MCF 10A (cell line): ENCODE data around the gene RPP14. TPM values are rescaled to one million over a fixed set of nuclear protein-coding genes. Genes with fewer than 3 reads are reported as not detected.

Experiments
- BruUV-seq: library from RNA; stranded (reverse); fragments of 400-500 nt; replicated peaks from 2 replicates; lab custom pipeline; 2021; lab: Mats Ljungman, UMichigan
- CTCF ChIA-PET: fragments of 300-600 bp; sonication (Branson Sonifier 250); formaldehyde crosslinking; extraction: SDS; loops from one replicate; lab custom pipeline; 2021; ENCODE audit warnings: antibody characterized with exemption, inconsistent platforms; lab: Yijun Ruan, JAX
- POLR2A ChIA-PET: fragments of 300-600, 350-650 bp; sonication (Branson Sonifier 250); formaldehyde crosslinking; extraction: SDS; loops from one replicate; lab custom pipeline; 2020; ENCODE audit warnings: antibody characterized with exemption, inconsistent platforms; lab: Yijun Ruan, JAX
- DNase-seq: peaks from one replicate; pipeline ENCODE4 v3.0.0-alpha.2; 2018; ENCODE audit not compliant: unreplicated experiment
- H3K27ac Mint-ChIP-seq: one replicate; pipeline ENCODE4 v1.8.0; 2022; ENCODE audit warnings: mild to moderate bottlenecking, low read depth, mixed read lengths; ENCODE audit not compliant: unreplicated experiment
- H3K27me3 Mint-ChIP-seq: one replicate; pipeline ENCODE4 v1.8.0; 2022; ENCODE audit warnings: mixed read lengths; ENCODE audit not compliant: insufficient read depth, unreplicated experiment
- H3K36me3 Mint-ChIP-seq: one replicate; pipeline ENCODE4 v1.8.0; 2022; ENCODE audit warnings: mild to moderate bottlenecking, moderate library complexity, mixed read lengths; ENCODE audit not compliant: insufficient read depth, unreplicated experiment
- H3K4me1 Mint-ChIP-seq: one replicate; pipeline ENCODE4 v1.8.0; 2022; ENCODE audit warnings: mixed read lengths; ENCODE audit not compliant: insufficient read depth, unreplicated experiment
- H3K4me3 Mint-ChIP-seq: one replicate; pipeline ENCODE4 v1.8.0; 2022; ENCODE audit warnings: mild to moderate bottlenecking, moderate library complexity, mixed read lengths; ENCODE audit not compliant: unreplicated experiment
- H3K9me3 Mint-ChIP-seq: one replicate; pipeline ENCODE4 v1.8.0; 2022; ENCODE audit warnings: mixed read lengths; ENCODE audit not compliant: unreplicated experiment
- CTCF ChIP-seq: fragments of 200-600 bp; IDR thresholded peaks from one replicate; pipeline ENCODE4 v1.8.0; 2022; ENCODE audit warnings: antibody characterized with exemption, mild to moderate bottlenecking; ENCODE audit not compliant: unreplicated experiment
- intact Hi-C: fragments of 100-400 bp; cut with micrococcal nuclease; formaldehyde crosslinking; loops from 2 replicates; pipeline ENCODE4 v1.14.1; 2022
- total RNA-seq: library from RNA; stranded (reverse); gene quantifications from 2 replicates; pipeline ENCODE4 v1.2.3, GENCODE V29; 2022

The RPP14 gene
- total RNA-seq, 1 experiment from 2014 or later, result 20.0 TPM

GRCh38 chr3:58291671-58292338, 14.2 kb upstream of the RPP14 start:
- Mint-ChIP-seq H3K4me3 (no peak overlapping the region), H3K9me3 (no peaks in the 10 kb centered on the region), H3K36me3 (peaks cover 12% of the 10 kb centered on the region), H3K4me1 (no peaks in the 10 kb centered on the region), H3K27ac (no peak overlapping the region), H3K27me3 (no peaks in the 10 kb centered on the region)
- ChIA-PET CTCF (interaction anchor here (0.9 to 2.8 kb wide), 7 partner anchors 8 to 130 kb away, joined by 3 to 10 read pairs (median 4); partner anchors contain the start of genes HTD2 and RPP14), POLR2A (no interaction called here)
- no TSS peak for BruUV-seq
- intact Hi-C loops, result no loop called here
- no peak for DNase-seq
- TF ChIP-seq CTCF, result no peak

GRCh38 chr3:58292866-58293265, 13.2 kb upstream of the RPP14 start:
- CTCF ChIA-PET, result interaction anchor here (0.9 to 2.8 kb wide), 7 partner anchors 8 to 131 kb away, joined by 3 to 10 read pairs (median 5); partner anchors contain the start of genes HTD2 and RPP14
- TF ChIP-seq CTCF, result no peak
- no peak overlapping the region for H3K4me3 Mint-ChIP-seq

GRCh38 chr3:58293516-58293915, 12.5 kb upstream of the RPP14 start:
- ChIA-PET CTCF (interaction anchor here (1.1 to 2.8 kb wide), 2 partner anchors 13 to 115 kb away, joined by 10 read pairs; partner anchors contain the start of genes HTD2 and RPP14), POLR2A (interaction anchor here (1.0 kb wide), 1 partner anchor 9 kb away, joined by 3 read pairs; no protein-coding TSS in a partner anchor)
- no peaks in the 10 kb centered on the region for H3K27me3 Mint-ChIP-seq
- H3K36me3 Mint-ChIP-seq, result no peaks in the 10 kb centered on the region
- no peaks in the 10 kb centered on the region for H3K4me1 Mint-ChIP-seq
- H3K4me3 Mint-ChIP-seq, result no peak overlapping the region
- intact Hi-C loops, result no loop called here
- no peak for DNase-seq
- no peaks in the 10 kb centered on the region for H3K9me3 Mint-ChIP-seq
- no TSS peak for BruUV-seq
- TF ChIP-seq CTCF, result no peak
- no peak overlapping the region for H3K27ac Mint-ChIP-seq

More at GRCh38 chr3:58292866-58293265, 13.2 kb upstream of the RPP14 start:
- intact Hi-C loops, result no loop called here
- no TSS peak for BruUV-seq
- POLR2A ChIA-PET, result interaction anchor here (1.0 kb wide), 1 partner anchor 9 kb away, joined by 3 read pairs; no protein-coding TSS in a partner anchor
- DNase-seq, result no peak
- Mint-ChIP-seq H3K4me1 (no peaks in the 10 kb centered on the region), H3K36me3 (peaks cover 5% of the 10 kb centered on the region), H3K9me3 (no peaks in the 10 kb centered on the region), H3K27ac (no peak overlapping the region), H3K27me3 (no peaks in the 10 kb centered on the region)

- Mint-ChIP-seq H3K4me1 (no peaks in the 10 kb centered on the region), H3K27me3 (peaks cover 5% of the 10 kb centered on the region), H3K4me3 (no peak overlapping the region), H3K9me3 (no peaks in the 10 kb centered on the region), H3K27ac (no peak overlapping the region), H3K36me3 (no peaks in the 10 kb centered on the region)
- no peak for TF ChIP-seq CTCF
- POLR2A ChIA-PET, result no interaction called here
- no TSS peak for BruUV-seq
- intact Hi-C loops, result no loop called here
- DNase-seq, result no peak
- CTCF ChIA-PET, result interaction anchor here (0.6 to 10.5 kb wide), 5 partner anchors 10 to 118 kb away, joined by 3 to 254 read pairs (median 8); partner anchors contain the start of genes HTD2 and RPP14
Observed at GRCh38 chr3:58296269-58296668, 9.8 kb upstream of the RPP14 start.
